Bronchial epithelial cell (primary cell): ENCODE measurements around the gene CSNK1A1. TPM values are rescaled to one million over a fixed set of nuclear protein-coding genes. Genes with fewer than 3 reads are reported as not detected.

Experiments used
- DNase-seq: peaks from one replicate; pipeline ENCODE4 v3.0.0-alpha.2; 2010; ENCODE audit warnings: low read depth
- FAIRE-seq: peaks from 2 replicates; lab custom pipeline; 2011; peaks lifted over from hg19 to GRCh38; lab: Jason Lieb, UNC
- H3K27me3 ChIP-seq: 2 replicates; pipeline ENCODE4 v1.5.1; 2011; ENCODE audit warnings: low read length; ENCODE audit not compliant: control insufficient read depth, insufficient read depth
- H3K36me3 ChIP-seq: 2 replicates; pipeline ENCODE4 v1.5.1; 2011; ENCODE audit warnings: low read length; ENCODE audit not compliant: control insufficient read depth, insufficient read depth
- H3K4me3 ChIP-seq: 2 replicates; pipeline ENCODE4 v1.5.1; 2011; ENCODE audit warnings: mild to moderate bottlenecking, low read depth, low read length, control low read depth
- total RNA-seq: library from RNA; depleted of rRNA; stranded (reverse); fragments of >200 nt; gene quantifications from 2 replicates; pipeline ENCODE4 v1.2.1, GENCODE V29; 2014
- TF ChIP-seq, protein P1 (sequence below): IDR thresholded peaks from 2 replicates; pipeline ENCODE4 v1.5.1; 2011; ENCODE audit warnings: mild to moderate bottlenecking, moderate library complexity, low read length, control low read depth, inconsistent platforms; ENCODE audit not compliant: insufficient read depth, severe bottlenecking

Gene CSNK1A1
- total RNA-seq, 1 donor from 2014 or later, result 518 TPM

DNA sequence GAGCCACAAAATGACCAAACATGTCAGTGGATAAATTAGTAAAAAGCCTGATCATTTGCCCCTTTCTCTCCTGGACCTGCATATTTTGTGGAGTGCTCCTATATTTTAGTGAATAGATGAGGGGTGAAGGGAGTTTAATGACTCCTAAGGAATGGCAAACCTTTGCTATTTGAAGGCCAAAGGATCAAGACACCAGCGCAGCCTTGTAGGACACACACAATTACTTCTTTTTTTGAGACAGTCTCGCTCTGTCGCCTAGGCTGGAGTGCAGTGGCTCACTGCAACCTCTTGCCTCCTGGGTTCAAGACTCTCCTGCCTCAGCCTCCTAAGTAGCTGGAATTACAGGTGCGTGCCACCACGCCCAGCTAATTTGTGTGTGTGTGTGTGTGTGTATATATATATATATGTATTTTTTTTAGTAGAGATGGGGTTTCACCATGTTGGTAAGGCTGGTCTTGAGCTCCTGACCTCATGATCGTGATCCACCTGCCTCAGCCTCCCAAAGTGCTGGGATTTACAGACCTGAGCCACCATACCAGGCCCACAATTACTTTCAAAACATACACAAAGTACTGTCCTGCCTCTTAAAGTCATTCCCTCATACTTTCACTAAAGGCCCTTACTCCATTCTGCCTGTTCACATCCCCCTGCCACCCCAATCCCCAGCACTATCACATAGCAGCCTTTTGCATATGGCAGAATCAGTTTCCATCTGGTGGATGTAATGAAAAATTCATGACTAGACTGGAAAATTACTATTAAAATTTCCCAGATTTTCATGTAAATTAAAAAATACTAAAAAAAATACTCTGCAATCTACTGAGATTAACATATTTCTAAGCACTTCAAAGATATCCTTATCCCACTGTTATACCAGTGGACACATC lies 60.4 kb downstream of the CSNK1A1 start:
- H3K36me3 ChIP-seq, result no peaks in the 10 kb centered on the region
- TF ChIP-seq, protein P1, sequence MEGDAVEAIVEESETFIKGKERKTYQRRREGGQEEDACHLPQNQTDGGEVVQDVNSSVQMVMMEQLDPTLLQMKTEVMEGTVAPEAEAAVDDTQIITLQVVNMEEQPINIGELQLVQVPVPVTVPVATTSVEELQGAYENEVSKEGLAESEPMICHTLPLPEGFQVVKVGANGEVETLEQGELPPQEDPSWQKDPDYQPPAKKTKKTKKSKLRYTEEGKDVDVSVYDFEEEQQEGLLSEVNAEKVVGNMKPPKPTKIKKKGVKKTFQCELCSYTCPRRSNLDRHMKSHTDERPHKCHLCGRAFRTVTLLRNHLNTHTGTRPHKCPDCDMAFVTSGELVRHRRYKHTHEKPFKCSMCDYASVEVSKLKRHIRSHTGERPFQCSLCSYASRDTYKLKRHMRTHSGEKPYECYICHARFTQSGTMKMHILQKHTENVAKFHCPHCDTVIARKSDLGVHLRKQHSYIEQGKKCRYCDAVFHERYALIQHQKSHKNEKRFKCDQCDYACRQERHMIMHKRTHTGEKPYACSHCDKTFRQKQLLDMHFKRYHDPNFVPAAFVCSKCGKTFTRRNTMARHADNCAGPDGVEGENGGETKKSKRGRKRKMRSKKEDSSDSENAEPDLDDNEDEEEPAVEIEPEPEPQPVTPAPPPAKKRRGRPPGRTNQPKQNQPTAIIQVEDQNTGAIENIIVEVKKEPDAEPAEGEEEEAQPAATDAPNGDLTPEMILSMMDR, result no peak
- H3K27me3 ChIP-seq, result no peaks in the 10 kb centered on the region
- no peak for DNase-seq
- FAIRE-seq, result no peak
- no peak overlapping the region for H3K4me3 ChIP-seq

DNA sequence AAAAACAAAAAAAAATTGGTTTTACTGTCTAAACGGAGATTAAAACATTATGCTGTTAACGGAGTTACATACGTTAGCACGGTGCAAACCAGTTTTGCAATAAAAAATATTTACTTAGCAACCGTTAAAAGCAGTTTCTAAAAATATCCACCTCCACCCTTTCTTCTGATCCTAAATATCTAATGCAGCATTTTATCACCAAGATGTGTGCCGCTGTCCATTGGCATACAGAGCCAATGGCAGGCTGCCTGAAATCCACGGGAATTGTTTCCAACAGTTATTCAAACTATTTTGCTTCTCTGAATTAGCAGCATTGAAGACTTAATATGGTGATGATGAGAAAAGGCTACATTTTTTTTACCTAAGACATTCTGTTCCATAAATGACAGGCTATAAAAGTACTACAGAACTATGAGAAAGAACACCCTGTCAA lies 61.6 kb downstream of the CSNK1A1 start:
- TF ChIP-seq, protein P1, result no peak
- Histone ChIP-seq H3K36me3 (no peaks in the 10 kb centered on the region), H3K27me3 (no peaks in the 10 kb centered on the region), H3K4me3 (no peak overlapping the region)
- no peak for FAIRE-seq
- DNase-seq, result peak; percentile 74

DNA sequence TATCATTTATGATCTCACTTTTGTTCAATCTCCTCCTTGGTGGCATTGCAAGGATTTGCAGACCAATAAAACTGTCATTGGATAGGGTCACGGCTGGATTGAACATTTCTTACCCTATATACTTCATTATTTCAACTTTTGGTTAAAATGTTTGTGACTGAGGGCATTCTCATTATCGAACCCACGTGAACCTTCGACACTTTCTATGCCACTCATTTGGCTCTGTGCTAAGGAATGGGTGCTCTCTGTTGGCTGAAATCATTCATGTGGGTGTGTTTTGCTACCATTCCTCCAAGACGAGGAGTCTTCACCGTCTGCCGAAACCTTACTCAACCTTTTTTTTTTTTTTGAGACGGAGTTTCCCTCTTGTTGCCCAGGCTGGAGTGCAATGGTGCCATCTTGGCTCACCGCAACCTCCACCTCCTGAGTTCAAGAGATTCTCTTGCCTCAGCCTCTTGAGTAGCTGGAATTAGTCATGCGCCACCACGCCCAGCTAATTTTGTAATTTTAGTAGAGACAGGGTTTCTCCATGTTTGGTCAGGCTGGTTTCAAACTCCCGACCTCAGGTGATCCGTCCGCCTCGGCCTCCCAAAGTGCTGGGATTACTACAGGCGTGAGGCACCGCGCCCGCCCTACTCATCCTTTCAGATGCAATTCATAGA lies 62.5 kb downstream of the CSNK1A1 start:
- no peaks in the 10 kb centered on the region for H3K36me3 ChIP-seq
- no peak overlapping the region for H3K4me3 ChIP-seq
- DNase-seq, result peak; percentile 83
- FAIRE-seq, result no peak
- no peaks in the 10 kb centered on the region for H3K27me3 ChIP-seq
- TF ChIP-seq, protein P1, result no peak

DNA sequence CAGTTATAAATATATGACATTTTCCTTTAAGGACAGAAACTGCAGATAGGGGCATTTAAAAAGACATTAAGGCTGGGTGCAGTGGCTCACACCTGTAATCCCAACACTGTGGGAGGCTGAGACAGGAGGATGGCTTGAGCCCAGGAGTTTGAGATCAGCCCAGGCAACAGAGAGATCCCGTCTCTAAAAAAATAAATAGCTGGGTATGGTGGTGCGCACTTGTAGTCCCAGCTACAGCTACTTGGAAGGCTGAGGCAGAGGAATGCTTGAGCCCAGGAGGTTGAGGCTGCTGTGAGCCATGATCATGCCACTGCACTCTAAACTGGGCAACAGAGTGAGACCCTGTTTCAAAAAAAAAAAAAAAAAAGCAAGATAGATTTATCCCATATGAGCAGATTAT lies 63.6 kb downstream of the CSNK1A1 start:
- no peaks in the 10 kb centered on the region for H3K36me3 ChIP-seq
- no peaks in the 10 kb centered on the region for H3K27me3 ChIP-seq
- DNase-seq (no peak), FAIRE-seq (no peak)
- H3K4me3 ChIP-seq, result no peak overlapping the region
- TF ChIP-seq, protein P1, result no peak

DNA sequence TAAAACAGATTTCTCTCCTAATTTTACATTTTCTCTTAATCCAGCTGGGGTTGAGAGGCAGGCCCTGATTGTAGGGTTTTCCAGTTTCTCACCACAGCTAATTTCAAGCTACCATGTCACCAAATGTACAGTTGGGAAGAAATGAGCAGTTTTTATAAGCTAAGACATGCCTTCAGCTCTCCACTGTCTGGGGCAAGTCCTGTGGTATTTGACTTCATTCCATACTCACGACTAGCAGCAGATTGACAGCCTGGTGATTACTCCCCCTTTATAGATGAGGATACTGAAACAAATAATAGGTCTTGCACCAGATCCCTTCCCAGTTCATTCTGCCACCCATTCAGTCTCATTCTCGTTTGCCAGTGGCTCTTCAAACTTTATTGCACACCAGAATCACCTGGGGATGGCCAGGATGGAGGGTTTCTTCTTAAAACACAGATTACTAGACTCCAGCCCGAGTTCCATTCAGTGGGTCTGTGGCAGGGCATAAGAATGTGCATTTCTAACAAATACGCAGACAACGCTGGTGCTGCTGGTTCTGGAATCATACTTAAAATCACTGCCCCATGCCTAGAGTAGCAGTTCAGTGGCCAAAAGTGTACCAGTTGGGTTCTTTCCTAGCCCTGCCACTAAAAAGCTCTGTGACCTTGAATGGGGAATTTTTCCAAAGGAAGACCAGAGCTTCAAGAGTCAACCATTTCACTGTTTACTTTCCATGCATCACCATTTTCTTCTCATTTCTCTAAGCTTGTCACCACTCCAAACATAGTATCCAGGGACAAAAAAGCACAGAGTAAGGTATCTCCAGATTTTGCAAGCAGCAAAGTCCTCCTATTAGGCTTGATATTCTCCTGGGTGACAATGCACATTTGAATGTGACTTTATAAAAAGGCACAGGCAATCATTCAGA lies 64.3 kb downstream of the CSNK1A1 start:
- no peaks in the 10 kb centered on the region for H3K36me3 ChIP-seq
- DNase-seq (peak; percentile 84), FAIRE-seq (no peak)
- H3K4me3 ChIP-seq, result no peak overlapping the region
- TF ChIP-seq, protein P1, result no peak
- H3K27me3 ChIP-seq, result no peaks in the 10 kb centered on the region
